ENCODE data around the gene ST8SIA3. TPM values are rescaled to one million over a fixed set of nuclear protein-coding genes. Genes with fewer than 3 reads are reported as not detected.

The ST8SIA3 gene
- total and polyA plus RNA-seq, 2 donors (not counting 3 experiments of a cell fraction or from before 2014, with no cell fraction given): not detected

GRCh38 chr18:57410749-57411148, 58.4 kb downstream of the ST8SIA3 start:
- H3K36me3 ChIP-seq (ENCODE audit: control insufficient read depth in 2 of 2, extremely low read depth in 1 of 2, insufficient read depth in 2 of 2, low read length in 2 of 2): no peaks in the 10 kb centered on the region
- no peak overlapping the region for H3K9ac ChIP-seq (replicated peaks; ENCODE audit: extremely low read depth, insufficient read depth, low read length)
- TF ChIP-seq JUN (IDR thresholded peaks at IDR 0.05; ENCODE audit: borderline replicate concordance, insufficient read depth, insufficient read length, low read depth): no peak
- TF ChIP-seq, protein P1, sequence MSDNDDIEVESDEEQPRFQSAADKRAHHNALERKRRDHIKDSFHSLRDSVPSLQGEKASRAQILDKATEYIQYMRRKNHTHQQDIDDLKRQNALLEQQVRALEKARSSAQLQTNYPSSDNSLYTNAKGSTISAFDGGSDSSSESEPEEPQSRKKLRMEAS (IDR thresholded peaks at IDR 0.05; ENCODE audit: insufficient read depth, insufficient read length): no peak
- no peak for TF ChIP-seq GATA2 (IDR thresholded peaks at IDR 0.05; ENCODE audit: insufficient read depth, insufficient read length, low read depth, low read length)
- TF ChIP-seq MYC (IDR thresholded peaks at IDR 0.05; ENCODE audit: low read depth, low read length): no peak
- TF ChIP-seq POLR2A (IDR thresholded peaks at IDR 0.05; ENCODE audit: low read depth, low read length): no peak
- no peak for TF ChIP-seq EZH2 (IDR thresholded peaks at IDR 0.05; ENCODE audit: borderline replicate concordance, low read depth, low read length, severe bottlenecking)
- no peak for TF ChIP-seq POLR2AphosphoS5 (IDR thresholded peaks at IDR 0.05; ENCODE audit: insufficient read depth, low read depth, low read length)
- no peak for TF ChIP-seq CTCF (IDR thresholded peaks at IDR 0.05; ENCODE audit: extremely low read depth in 1 of 2, insufficient read depth in 1 of 2, low read depth in 1 of 2, low read length in 2 of 2)
- TF ChIP-seq FOS (IDR thresholded peaks at IDR 0.05; ENCODE audit: borderline replicate concordance, insufficient read depth, low read length): no peak
- no peak overlapping the region for H3K4me2 ChIP-seq (ENCODE audit: insufficient read depth, low read length)
- no peaks in the 10 kb centered on the region for H3K9me3 ChIP-seq (replicated peaks; ENCODE audit: control insufficient read depth, insufficient read depth, low read length)
- BruUV-seq (replicated peaks): no TSS peak
- dilution Hi-C loops (cut with MboI; ENCODE audit: extremely low pct_ligation_motif_present, low sequenced_read_pairs) (no loop called here), intact Hi-C loops (cut with micrococcal nuclease) (loop anchor here (1.0 kb wide), 1 partner anchor 29 kb away; no protein-coding TSS in a partner anchor)
- no peaks in the 10 kb centered on the region for H4K20me1 ChIP-seq (replicated peaks; ENCODE audit: control insufficient read depth, extremely low read depth, insufficient read depth, low read length)
- DNase-seq (ENCODE audit: low read depth, low spot score): no peak
- H2AFZ ChIP-seq (ENCODE audit: low read depth, low read length): no peak overlapping the region
- FAIRE-seq: no peak
- no peak overlapping the region for H3K27ac ChIP-seq (ENCODE audit: insufficient read depth, low read depth, low read length)
- H3K9me1 ChIP-seq (replicated peaks; ENCODE audit: control insufficient read depth, extremely low read depth, insufficient read depth, low read length): no peaks in the 10 kb centered on the region
- H3K27me3 ChIP-seq (ENCODE audit: control insufficient read depth in 2 of 2, insufficient read depth in 2 of 2, low read length in 2 of 2): no peaks in the 10 kb centered on the region
- H3K4me1 ChIP-seq (ENCODE audit: control insufficient read depth, extremely low read depth, insufficient read depth, low read length): no peaks in the 10 kb centered on the region
- H3K4me3 ChIP-seq (replicated peaks in 1 of 3; ENCODE audit: insufficient read depth in 1 of 3, low read depth in 1 of 3, low read length in 3 of 3): no peak overlapping the region
- ChIA-PET POLR2A (no interaction called here), CTCF (no interaction called here)
- no peaks in the 10 kb centered on the region for H3K79me2 ChIP-seq (ENCODE audit: control insufficient read depth, insufficient read depth, low read length)
